Thyroid gland (tissue), 4 donors: ENCODE measurements around the gene TMEM263.

Source experiments
- CTCF ChIP-seq, 6 experiments: fragments of 200-600 bp in 3 of 6; fragments of 450-650 bp in 3 of 6; sonication (generic) in 3 of 6; IDR thresholded peaks; one replicate each; pipeline ENCODE4 v1.5.1; 2016 to 2019; ENCODE audit warnings: antibody characterized with exemption in 6 of 6, mild to moderate bottlenecking in 2 of 6, inconsistent platforms in 1 of 6, moderate library complexity in 1 of 6
- POLR2A ChIP-seq, 2 donors: fragments of 450-650 bp; IDR thresholded peaks; one replicate each; pipeline ENCODE4 v1.6.1; 2017; ENCODE audit warnings: antibody characterized with exemption in 2 of 2, mild to moderate bottlenecking in 2 of 2, moderate library complexity in 1 of 2

GRCh38 chr12:106913456-106913855, 42.3 kb upstream of the TMEM263 start:
- TF ChIP-seq CTCF (IDR thresholded peaks at IDR 0.05) (no peak), POLR2A (IDR thresholded peaks at IDR 0.05) (no peak)
